ENCODE data around the gene ARHGEF10L. TPM values are rescaled to one million over a fixed set of nuclear protein-coding genes. Genes with fewer than 3 reads are reported as not detected.

The ARHGEF10L gene
- total RNA-seq, 1 experiment from 2014 or later = 19.6 TPM

DNA sequence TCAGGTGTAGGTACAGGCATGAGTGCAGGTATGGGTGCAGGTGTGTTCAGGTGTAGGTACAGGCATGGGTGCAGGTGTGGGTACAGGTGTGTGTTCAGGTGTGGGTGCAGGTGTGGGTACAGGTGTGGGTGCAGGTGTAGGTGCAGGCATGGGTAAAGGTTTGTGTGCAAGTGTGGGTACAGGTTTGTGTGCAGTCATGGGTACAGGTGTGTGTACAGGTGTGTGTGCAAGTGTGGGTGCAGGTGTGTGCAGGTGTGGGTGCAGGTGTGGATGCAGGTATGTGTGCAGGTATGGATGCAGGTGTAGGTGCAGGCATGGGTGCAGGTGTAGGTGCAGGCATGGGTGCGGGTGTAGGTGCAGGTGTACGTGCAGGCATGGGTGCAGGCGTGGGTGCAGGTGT lies 136.2 kb downstream of the ARHGEF10L start:
- in situ Hi-C loops (cut with HindIII; ENCODE audit: low sequenced_read_pairs) = no loop called here
- DNase-seq (ENCODE audit: low spot score) = no peak

DNA sequence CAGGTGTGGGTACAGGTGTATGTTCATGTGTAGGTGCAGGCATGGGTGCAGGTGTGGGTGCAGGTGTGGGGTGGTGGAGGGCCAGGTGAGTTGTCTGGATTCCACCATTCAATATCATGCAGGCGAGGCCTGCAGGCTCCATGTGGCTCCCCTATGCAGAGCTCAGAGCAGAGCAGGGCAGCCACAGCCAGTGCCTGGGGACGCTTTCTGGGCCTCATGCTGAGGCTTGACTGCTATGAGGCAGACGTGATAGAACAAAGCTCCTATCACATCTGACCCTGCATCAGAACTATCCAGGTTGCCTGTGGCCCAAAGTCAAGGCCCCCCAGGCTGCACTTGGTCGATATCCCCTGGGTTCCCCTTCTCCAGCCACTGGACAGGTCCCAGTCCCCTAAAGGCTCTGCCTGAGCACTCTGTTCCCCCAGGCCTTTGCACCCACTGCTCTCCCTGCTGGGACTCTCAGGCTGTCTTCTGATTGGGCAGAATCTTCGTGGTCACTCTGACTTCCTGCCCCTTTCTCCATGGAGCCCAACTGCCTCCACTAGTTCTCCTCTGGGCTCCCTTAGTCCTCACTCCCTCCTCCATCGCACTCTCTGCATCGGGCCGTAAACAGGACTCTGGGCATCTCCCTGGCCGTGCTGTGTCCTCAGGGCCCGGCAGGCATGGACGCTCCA lies 137.0 kb downstream of the ARHGEF10L start:
- DNase-seq (ENCODE audit: low spot score) = peak; percentile 19
- in situ Hi-C loops (cut with HindIII; ENCODE audit: low sequenced_read_pairs) = no loop called here

DNA sequence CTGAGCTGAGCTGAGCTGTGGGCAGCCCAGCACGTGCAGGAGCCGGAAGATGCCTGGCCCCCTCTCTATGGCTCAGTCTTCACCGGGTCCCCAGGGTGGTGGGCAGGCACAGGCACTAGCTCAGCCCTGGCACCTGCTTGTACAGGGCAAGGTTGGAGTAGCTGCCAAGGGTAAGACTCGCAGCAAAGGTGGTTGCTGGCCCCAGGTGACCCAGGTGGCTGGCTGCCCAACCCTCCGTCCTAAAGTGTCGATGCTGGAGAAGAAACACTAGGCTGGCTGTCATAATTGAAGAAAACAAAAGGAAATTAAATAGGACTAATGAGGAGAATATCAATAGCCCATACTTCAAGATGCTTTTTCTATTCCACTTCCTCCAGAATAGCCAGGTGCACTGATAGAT lies 138.5 kb downstream of the ARHGEF10L start:
- no peak for DNase-seq (ENCODE audit: low spot score)
- in situ Hi-C loops (cut with HindIII; ENCODE audit: low sequenced_read_pairs) = no loop called here

DNA sequence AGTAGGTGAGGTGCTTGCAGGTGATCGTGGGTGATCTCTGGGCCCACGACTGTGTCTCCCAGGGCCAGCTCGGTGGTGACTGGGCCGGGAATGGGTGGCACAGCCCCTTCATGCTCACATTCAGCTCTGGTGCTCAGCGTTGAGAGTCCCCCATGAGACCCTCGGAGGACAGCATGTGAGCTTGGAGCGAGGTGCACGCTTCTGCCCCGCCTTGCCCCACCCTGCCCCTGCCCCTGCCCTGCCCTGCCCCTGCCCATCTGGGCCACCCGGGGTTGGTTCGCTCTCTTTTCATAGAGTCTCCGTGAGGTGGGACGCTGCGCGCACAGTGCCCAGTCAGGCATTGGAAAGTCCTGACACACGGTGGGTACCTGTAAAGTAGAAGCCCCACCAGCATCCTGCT lies 140.4 kb downstream of the ARHGEF10L start:
- in situ Hi-C loops (cut with HindIII; ENCODE audit: low sequenced_read_pairs) = no loop called here
- no peak for DNase-seq (ENCODE audit: low spot score)

DNA sequence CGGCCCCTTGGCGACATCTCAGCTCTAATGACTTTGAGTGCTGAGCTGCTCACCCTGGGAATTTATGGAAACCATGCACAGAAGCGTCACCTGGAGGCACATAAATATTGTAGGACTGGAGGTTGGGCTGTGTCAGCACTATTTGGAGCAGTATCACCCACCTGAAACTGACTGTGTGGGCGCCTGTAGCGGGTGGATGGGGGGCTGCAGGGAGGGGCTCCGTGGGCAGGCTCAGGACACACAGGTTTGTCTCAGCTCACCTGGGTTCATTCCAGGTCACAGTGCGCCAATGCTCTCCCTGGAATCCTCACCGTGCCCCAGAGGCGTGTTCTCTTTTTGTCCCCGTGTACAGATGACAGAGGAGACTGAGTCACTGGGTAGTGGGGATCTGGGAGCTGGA lies 140.8 kb downstream of the ARHGEF10L start:
- no peak for DNase-seq (ENCODE audit: low spot score)
- in situ Hi-C loops (cut with HindIII; ENCODE audit: low sequenced_read_pairs) = no loop called here

DNA sequence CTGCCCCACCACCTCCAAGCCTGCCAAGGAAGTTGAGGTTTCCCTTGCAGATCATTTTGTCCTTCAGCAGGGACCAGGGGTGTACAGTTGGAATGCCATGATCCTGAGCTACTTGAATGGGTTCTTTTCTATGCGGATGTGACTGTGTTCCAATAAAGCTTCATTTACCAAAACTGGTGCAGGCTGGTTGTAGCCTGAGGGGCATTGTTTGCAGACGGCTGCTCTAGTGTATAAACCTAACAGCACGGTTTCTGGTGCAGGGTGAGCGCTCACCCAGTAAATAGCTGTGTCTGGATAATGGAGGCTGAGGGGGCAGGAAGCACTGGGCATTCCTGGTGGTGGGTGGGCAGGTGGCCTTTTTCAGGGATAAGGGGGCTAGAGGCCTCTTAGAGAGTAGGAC lies 142.9 kb downstream of the ARHGEF10L start:
- no peak for DNase-seq (ENCODE audit: low spot score)
- in situ Hi-C loops (cut with HindIII; ENCODE audit: low sequenced_read_pairs) = no loop called here

DNA sequence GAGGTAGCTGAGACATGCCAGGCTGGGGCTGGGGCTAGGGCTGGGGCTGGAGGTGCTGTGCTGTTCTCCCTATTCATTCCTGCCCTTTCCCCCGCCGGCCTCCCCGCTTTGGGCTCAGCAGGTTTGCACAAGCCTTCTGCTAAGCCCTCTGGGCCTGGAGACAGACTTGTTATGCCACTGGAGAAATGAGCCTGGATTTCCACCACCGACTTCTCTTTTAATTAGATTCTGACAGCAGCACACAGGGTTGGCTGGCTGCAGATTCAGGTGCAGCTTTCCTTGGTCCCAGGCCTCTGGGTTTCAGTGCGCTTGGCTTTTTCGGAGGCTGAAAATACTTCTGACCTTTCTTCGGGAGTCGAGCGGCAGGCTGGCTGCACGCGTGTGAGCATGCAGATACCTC lies 144.1 kb downstream of the ARHGEF10L start:
- in situ Hi-C loops (cut with HindIII; ENCODE audit: low sequenced_read_pairs) = no loop called here
- peak; percentile 61 for DNase-seq (ENCODE audit: low spot score)

DNA sequence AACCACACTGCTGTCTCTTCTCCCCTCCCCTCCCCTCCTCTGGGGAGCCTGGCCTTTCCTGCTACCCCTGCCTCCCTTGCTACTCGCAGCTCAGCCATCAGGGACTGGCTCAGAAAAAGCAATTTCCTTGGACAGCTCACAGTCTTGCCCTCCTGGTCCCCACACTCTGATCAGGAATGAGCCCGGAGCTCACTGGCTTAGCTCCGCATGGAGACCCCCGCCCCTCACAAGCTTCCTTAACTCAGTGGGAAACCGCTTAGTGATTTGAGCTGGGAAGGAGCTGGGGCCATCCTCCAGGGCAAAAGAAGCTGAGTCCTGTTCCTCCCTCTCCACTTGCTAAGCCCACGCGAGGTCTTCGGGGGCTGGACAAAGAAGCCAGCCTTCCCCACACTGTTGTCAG lies 145.3 kb downstream of the ARHGEF10L start:
- in situ Hi-C loops (cut with HindIII; ENCODE audit: low sequenced_read_pairs) = no loop called here
- no peak for DNase-seq (ENCODE audit: low spot score)

DNA sequence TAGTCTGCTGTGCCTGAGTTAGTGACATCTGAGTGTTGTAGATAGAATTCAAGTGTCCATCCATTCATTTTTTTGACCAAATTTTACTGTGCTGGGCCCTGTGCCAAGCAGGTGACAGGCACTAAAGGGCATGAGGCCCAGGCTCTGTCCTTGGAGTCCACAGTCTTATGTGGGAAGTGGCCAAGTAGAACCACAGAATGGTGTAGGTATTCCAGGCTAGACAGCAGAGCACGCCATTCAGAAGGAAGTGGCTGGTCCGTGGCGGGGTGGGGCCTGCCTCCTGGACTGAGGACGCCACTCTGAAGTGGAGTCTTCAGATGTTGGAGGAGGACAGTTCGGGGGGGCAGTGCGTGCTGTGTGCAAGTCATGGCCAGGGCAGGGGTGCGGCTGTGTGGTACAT lies 146.8 kb downstream of the ARHGEF10L start:
- peak; percentile 91 for DNase-seq (ENCODE audit: low spot score)
- in situ Hi-C loops (cut with HindIII; ENCODE audit: low sequenced_read_pairs) = no loop called here

DNA sequence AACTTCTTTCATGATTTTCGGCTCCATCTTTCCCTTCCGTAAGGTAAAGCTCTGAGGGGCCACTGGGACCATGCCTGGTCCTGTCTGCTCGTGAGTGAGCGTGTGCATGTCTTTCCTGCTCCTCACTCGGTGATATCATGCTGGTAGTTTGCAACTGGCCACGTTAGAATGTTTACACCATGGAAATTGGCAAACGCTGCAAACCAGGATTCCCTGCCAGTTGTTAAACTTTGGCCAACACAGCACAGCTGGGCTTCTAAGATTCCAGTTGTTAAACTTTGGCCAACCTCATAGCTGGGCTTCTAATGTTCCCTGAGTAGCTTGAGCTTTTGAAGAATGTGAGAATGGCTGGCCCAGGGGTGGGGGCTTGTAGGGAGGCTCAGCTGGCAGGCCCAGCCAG lies 147.6 kb downstream of the ARHGEF10L start:
- in situ Hi-C loops (cut with HindIII; ENCODE audit: low sequenced_read_pairs) = no loop called here
- no peak for DNase-seq (ENCODE audit: low spot score)

GRCh38 chr1:17688217-17688810 lies 148.8 kb downstream of the ARHGEF10L start:
- in situ Hi-C loops (cut with HindIII; ENCODE audit: low sequenced_read_pairs) = no loop called here
- DNase-seq (ENCODE audit: low spot score) = peak; percentile 92

DNA sequence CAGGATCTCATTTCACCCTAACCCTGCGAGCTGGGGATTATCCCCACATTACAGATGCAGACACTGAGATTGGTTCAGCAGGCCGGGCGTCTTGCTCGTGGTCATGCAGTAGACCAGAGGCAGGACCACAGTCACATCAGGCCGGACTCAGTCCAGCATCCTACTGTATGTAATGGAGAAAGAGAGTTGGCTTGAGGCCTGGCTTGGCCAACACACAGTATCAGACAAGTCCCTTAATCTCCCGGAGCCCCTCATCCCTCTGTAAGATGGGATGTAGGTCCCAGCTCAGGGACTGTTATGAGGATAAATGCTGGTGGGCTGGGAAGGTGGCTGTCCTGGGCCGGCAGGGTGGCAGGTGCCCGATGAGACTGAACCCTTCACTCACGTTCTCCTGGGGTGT lies 149.5 kb downstream of the ARHGEF10L start:
- DNase-seq (ENCODE audit: low spot score) = no peak
- in situ Hi-C loops (cut with HindIII; ENCODE audit: low sequenced_read_pairs) = no loop called here

DNA sequence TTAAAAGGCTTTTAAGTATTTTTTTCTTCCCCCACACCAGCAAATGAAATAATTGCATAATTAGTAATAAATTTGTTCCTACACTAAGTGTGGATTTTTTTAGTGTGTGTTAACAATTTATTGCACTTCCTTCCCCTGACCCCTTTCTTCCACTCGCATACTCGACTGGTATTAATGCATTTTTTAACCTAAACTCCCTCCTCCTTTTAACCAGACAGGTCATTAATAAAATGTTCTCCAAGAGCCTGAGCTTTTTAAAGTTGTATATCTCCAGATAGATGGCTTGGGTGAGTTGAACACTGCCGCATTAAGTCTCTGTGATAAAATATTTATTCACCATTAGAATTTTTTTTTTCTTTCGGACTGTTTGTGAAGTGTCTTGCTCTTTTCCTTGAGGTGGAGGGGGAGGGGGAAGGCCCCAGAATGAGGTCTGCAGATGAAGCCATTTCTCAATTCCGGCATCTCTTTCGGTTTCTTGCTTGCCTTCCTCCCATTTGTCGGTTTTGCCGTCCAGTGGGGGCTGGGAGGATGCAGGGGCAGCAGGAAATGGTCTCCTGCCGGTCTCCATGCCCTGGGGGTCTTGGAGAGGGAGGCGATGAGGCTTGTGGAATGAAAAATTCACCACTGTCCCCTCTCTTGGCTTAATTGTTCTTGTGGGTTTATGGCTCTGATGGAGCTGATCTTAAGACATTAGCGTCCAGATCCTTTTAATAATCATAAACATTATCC lies 151.6 kb downstream of the ARHGEF10L start:
- in situ Hi-C loops (cut with HindIII; ENCODE audit: low sequenced_read_pairs) = no loop called here
- no peak for DNase-seq (ENCODE audit: low spot score)

DNA sequence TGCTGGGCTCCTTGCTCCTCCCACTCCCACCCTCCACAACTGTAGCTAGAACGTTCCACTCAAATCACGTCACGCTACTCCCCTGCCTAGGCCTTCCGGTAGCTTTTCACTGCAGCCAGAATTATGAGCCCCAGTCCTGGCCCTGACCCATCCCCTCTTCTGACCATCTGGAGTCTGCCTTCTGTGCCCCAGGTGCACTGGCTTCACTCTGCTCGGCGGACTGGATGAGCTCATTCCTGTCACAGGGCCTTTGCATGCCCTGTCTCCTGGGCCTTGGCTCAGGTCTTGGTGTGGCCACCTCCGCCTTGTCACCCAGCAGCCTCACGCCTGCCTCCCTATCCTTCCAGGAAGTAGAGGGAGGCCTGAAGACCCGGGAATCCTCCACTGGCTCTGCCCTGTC lies 153.1 kb downstream of the ARHGEF10L start:
- in situ Hi-C loops (cut with HindIII; ENCODE audit: low sequenced_read_pairs) = no loop called here
- peak; percentile 86 for DNase-seq (ENCODE audit: low spot score)

- in situ Hi-C loops (cut with HindIII; ENCODE audit: low sequenced_read_pairs) = no loop called here
- DNase-seq (ENCODE audit: low spot score) = peak; percentile 76
These were observed 157.2 kb downstream of the ARHGEF10L start for GRCh38 chr1:17696417-17697301.

DNA sequence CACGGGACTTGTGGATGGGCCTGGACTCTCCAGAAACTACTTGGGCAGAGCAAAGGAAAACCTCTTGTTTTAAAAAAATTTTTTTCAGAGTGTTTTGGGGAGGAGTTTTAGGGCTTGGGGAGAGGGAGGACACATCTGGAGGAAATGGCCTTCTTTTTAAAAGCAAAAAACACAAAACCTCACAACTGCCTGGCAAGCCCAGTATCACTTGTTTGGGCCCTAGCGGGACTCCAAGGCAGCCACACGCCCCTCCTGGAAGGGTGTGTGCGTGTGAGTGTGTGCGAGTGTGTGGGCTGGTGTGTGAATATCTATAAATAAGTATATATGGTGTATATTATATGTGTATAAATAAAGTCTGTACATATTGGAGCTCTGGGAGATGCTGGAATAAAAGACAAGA lies 158.0 kb downstream of the ARHGEF10L start:
- in situ Hi-C loops (cut with HindIII; ENCODE audit: low sequenced_read_pairs) = no loop called here

GRCh38 chr1:17699581-17699980 lies 160.1 kb downstream of the ARHGEF10L start:
- in situ Hi-C loops (cut with HindIII; ENCODE audit: low sequenced_read_pairs) = no loop called here
- no peak for DNase-seq (ENCODE audit: low spot score)

More for the DNA sequence above, 158.0 kb downstream of the ARHGEF10L start:
- no peak for DNase-seq (ENCODE audit: low spot score)

DNA sequence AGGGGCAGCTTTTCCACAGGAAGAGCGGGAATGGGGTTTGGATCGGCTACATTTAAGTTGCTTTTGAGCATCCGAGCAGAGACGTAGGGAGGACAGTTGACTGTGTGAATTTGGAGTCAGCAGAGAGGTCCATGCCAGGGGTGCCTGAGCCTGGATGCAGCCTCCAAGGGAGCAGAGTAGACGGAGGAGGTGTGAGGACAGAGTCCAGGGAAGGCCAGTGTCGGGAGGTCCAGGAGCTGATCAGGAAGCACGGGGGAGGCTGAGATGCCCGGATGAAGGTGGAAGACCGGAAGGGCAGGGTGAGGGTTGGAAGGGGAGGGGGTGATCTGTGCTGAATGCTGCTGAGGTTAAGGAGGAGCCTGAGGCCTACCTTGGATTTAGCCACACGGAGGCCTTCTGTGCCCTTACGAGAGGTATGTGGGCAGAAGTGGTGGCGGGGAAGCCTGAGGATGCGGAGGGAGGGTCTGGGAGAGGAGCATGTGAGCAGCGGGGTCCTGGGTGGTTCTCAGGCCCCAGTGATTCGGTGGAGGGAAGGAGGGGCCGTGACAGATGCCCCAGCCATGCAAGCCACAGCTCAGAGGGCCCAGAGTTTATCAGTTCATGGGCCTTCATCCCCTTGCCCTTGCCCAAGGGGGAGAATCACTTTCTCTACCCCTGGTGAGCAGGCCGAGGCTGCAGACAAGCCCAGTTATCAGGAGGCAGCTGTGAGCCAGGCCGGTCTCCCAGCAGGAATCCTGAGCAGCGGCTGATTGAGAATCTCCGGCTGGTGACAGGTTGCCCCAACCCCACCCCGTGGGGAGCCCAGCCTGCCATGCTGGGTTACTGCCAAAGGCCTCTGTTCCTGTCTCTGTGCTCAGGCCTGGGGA lies 161.7 kb downstream of the ARHGEF10L start:
- peak; percentile 19 for DNase-seq (ENCODE audit: low spot score)
- in situ Hi-C loops (cut with HindIII; ENCODE audit: low sequenced_read_pairs) = no loop called here

DNA sequence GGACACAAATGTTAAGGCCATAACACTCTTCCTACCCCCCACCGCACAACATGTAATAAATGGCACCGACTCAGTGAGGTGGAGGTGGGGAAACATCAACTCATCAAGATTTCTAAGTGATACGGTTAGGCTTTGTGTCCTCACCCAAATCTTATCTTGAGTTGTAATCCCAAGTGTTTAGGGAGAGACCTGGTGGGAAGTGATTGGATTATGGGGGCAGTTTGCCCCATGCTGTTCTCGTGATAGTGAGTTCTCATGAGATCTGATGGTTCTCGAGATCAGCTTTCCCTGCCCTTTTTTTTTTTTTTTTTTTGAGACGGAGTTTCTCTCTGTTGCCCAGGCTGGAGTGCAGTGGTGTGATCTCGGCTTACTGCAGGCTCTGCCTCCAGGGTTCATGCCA lies 164.7 kb downstream of the ARHGEF10L start:
- DNase-seq (ENCODE audit: low spot score) = no peak
- in situ Hi-C loops (cut with HindIII; ENCODE audit: low sequenced_read_pairs) = no loop called here
